Measurements from ENCODE around the gene BCAT1.
"Not testable (repeated sequence)": the region's sequence is repeated elsewhere in the genome, so short reads cannot be mapped to it uniquely, and the experiment has no call there.

Gene BCAT1

DNA sequence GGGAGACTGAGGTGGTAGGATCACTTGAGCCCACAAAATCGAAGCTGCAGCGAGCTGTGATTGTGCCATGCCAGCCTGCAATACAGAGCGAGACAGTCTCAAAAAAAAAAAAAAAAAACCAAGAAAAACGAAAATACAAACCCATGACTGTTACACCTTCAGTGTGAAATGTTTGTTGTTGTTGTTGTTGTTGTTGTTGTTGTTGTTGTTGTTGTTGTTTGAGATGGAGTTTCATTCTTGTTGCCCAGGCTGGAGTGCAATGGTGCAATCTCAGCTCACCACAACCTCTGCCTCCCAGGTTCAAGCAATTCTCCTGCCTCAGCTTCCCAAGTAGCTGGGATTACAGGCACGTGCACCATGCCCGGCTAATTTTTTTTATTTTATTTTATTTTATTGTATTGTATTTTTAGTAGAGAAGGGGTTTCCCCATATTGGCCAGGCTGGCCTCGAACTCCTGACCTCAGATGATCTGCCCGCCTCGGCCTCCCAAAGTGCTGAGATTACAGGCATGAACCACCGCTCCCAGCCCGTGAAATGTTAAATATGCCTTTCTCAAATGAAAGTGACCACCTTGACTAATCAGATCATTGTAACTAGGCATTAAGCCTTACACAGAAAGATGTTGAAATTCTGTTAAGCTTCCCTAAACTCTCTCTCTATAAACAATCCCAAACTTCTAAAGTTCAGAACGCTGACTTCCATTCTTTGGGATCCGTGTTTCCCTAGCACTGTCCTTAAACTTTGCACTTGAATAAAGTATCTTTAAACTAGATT lies 20.2 kb downstream of the BCAT1 start:
- H3K4me3 ChIP-seq (ENCODE audit: low read depth, low read length), result not testable (repeated sequence)

DNA sequence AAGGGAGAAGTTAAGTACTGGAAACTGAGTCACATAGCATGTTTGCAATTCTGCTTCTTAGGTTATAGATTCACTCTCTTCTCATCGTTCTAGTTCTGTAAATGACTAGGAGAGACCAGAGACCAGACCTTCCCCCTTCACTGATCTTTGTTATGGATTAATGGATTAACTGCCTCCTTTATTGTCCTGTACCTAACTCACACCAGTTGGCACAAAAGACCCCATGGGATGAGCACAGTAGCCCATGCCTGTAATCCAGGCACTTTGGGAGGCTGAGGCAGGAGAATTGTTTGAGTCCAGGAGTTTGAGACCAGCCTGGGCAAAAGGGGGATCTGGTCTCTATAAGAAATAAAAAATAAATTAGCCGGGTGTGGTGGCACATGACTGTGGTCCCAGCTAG lies 20.8 kb downstream of the BCAT1 start:
- H3K4me3 ChIP-seq (ENCODE audit: low read depth, low read length), result no peak overlapping the region

DNA sequence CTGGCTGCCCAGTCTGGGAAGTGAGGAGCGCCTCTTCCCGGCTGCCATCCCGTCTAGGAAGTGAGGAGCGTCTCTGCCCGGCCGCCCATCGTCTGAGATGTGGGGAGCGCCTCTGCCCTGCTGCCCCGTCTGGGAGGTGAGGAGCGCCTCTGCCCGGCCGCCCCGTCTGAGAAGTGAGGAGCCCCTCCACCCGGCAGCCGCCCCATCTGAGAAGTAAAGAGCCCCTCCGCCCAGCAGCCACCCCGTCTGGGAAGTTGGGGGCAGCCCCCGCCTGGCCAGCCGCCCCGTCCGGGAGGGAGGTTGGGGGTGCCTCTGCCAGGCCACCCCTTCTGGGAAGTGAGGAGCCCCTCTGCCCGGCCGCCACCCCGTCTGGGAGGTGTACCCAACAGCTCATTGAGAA lies 22.8 kb downstream of the BCAT1 start:
- not testable (repeated sequence) for H3K4me3 ChIP-seq (ENCODE audit: low read depth, low read length)

DNA sequence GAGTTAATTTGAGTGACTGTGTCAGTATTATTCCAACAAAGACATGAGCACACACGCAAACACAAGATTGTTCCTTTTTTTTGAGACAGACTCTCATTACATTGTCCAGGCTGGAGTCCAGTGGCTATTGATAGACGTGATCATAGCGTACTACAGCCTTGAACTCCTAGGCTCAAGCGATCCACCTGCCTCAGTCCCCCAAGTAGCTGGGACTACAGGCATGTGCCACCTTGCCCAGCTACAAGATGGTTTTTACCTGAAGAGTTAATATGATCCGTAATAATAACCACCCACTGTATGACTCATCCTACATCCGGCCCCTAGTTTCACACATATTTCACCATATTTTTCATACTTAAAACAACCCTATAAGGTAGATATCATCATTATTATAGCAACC lies 26.8 kb downstream of the BCAT1 start:
- H3K4me3 ChIP-seq (ENCODE audit: low read depth, low read length), result no peak overlapping the region

DNA sequence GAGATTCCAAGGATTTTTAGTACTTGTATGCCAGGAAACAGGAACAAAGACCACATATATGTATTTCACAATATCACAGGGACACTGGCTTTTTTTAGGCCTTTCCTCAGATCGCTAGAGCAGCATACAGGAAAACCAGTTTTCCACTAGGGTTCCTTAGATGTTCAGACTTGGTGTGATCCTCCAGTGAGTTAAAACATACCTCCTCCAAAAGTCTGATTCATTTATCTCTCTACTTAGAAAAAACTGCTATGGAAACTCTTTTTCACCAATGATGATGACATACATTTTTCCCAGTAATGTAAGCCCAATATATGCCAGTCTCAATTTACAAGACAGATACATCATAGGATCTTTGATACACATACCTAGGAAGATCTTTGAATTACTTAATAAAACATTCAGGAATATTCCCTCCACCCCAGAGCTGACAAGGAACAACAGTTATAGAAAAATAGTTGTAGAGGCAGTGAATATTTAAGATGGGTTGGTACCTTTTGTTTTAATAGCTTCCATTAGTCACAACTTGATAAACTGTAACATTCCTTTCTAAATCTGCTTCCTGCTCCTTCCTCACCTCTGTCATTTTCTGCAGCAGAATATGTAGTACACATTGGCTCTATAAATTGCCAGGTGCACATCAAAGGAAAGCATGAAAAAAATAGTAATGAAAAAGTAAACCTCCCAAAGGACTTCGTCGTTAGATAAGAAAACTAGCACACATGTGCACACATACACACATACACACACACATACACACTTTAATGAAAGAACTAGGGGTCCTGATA lies 27.5 kb downstream of the BCAT1 start:
- H3K4me3 ChIP-seq (ENCODE audit: low read depth, low read length), result no peak overlapping the region

DNA sequence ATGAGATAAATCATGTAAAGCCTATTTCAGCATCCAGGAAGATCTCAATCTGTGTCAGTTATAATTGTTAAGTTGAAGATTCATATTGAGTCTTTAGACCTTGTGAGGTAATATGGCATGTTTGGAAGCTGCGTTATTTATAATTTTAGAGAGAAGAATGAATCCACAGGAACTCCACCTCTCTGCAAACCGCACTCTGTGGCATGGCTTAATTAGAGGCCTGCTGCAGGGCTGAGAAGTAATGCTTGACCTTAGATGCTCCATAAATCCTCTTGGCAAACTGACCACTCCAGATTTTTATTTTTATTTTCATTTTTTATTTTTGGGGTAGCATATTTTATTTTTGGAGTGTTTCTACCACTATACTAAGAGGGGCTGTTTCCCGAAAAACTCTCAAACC lies 28.8 kb downstream of the BCAT1 start:
- H3K4me3 ChIP-seq (ENCODE audit: low read depth, low read length), result no peak overlapping the region

DNA sequence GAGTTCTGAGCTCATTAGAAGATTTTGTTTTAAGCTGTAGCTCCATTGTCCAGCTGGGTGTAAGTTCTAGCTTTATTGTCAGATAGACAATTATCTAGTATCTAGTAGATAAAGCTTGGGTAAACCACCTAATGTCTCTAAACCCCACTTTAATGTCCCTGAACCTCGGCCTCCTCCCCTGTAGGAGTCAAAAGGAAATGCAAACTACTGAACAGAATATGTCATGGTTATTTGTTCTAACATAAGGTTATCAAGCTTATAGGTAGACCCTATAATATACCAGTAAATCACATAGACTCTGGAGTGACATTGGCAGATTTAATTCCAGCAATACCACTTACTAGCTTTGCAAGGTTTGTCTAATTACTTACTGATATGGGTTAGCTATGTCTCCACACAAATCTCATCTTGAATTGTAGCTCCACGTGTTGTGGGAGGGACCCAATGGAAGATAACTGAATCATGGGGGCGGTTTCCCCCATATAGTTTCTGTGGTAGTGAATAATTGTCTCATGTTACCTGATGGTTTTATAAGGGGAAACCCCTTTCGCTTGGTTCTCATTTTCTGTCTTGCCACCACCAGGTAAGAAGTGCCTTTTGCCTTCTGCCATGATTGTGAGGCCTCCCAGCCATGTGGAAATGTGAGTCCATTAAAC lies 29.4 kb downstream of the BCAT1 start:
- no peak overlapping the region for H3K4me3 ChIP-seq (ENCODE audit: low read depth, low read length)

DNA sequence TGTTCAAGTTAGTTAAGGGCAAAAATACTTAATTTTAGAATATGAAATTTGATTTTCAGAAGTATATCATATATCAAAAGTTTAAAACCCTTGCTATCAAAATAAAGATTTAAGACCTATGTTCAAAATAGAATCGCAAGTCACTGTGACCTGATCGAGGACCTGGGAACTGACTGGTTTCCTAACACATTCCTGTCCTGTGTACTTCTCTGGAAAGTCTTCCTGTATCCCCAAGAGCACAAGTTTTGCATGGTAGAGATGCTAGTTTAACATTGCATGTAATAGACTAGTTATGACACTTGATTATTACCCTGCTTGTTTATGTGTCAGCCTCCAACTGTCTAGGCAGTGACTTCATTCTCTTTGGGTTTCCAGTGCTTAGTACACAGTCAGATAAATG lies 30.3 kb downstream of the BCAT1 start:
- no peak overlapping the region for H3K4me3 ChIP-seq (ENCODE audit: low read depth, low read length)

DNA sequence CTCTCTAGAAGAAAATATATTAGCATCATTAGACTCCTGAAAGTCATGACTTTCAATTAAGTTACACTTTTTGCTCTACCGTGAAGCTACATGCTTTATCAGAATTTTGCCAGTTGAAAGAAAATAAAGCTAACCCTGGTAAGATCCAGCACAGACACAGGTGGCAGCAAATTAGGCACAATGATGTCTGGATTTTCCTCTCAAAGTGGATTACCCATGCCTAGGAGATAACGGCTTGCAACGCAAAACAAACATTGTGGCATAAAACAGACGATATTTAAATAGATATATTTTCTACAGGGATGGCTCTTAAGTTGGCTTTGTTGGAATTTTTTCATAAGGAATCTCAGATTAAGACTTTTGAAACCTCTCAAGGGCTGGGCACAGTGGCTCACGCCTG lies 33.4 kb downstream of the BCAT1 start:
- no peak overlapping the region for H3K4me3 ChIP-seq (ENCODE audit: low read depth, low read length)

DNA sequence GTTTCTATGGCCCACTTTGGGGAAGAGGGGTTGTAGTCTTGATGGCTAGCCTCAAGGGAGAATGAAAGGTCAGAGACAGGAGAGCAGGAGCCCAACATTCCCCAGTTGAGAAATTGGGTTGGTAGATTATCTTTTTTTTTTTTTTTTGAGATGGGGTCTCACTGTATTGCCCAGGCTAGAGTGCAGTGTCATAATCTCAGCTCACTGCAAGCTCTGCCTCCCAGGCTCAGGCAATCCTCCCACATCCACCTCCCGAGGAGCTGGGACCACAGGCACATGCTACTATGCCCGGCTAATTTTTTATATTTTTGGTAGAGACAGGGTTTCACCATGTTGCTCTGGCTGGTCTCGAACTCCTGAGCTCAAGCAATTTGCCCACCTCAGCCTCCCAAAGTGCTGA lies 34.9 kb downstream of the BCAT1 start:
- H3K4me3 ChIP-seq (ENCODE audit: low read depth, low read length), result no peak overlapping the region

DNA sequence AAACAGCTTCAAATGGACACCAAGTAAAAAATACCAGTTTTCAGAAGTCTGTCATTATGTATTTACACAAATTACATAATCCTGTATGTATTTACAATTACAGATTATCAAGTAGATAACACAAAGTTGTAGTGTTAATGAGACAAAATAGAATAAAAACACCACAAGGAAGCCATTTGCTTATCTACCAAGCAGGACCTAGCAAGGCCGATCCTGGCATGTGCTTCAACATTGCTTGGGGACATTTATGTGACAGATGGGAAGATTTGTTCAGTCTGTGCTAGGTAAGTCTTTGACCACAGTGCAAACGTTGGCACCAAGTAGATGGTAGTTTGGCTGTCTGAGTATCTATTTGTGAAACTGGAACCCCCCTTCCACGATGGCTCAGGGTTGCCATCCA lies 35.8 kb downstream of the BCAT1 start:
- H3K4me3 ChIP-seq (ENCODE audit: low read depth, low read length), result no peak overlapping the region

DNA sequence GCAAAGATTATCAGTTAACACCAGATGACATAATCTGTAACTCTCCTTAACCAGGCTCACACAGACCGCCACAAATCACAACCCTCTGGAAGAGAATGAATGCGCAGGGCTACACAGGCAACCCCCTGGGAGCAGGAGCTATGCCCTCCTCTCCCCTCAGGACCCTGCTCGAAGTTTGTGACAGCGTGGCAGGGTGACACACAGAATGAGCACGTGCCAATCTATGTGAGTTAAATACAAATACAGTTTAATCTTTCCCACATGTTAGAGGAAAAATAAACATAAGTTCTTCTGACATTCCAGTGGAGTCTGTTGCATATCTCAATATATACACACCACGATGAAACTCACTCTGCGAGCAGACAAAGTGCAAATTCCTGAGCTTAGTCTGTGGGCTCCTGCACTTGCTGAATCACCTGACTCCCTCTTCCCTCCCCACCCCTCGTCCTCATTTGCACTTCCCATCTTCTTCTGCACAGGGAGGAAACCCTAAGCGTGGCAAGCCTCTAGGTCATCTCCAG lies 37.6 kb downstream of the BCAT1 start:
- H3K4me3 ChIP-seq (ENCODE audit: low read depth, low read length), result no peak overlapping the region

DNA sequence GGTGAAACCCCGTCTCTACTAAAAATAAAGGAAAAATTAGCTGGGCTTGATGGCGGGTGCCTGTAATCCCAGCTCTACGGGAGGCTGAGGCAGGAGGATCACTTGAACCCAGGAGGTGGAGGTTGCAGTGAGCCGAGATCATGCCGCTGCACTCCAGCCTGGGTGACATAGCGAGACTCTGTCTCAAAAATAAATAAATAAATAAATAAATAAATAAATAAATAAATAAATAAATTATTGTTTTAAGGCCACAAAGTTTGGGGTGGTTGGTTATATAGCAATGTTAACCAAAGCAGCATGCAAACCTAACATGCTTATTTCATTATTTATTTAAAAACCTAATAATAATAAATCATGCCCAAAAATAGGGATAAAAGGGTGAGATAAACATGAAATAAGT lies 38.7 kb downstream of the BCAT1 start:
- not testable (repeated sequence) for H3K4me3 ChIP-seq (ENCODE audit: low read depth, low read length)

DNA sequence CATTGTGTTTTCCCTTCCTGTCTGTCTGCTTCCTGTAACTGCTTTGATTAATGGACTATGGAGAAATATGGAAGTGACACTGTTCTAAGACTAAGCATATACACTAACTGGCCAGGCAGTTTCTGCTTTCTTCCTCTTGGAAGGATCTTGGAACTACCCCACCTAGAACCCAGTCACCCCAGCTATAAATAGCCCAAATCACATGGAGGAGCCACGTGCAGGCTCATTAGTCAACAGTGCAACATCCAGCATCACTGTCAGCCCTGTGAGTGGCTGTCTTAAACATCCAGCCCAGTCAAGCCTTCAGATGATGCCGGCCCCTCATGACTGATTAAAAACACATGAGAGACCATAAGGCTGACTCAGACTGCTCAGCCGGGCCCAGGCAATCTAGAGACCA lies 39.2 kb downstream of the BCAT1 start:
- no peak overlapping the region for H3K4me3 ChIP-seq (ENCODE audit: low read depth, low read length)

DNA sequence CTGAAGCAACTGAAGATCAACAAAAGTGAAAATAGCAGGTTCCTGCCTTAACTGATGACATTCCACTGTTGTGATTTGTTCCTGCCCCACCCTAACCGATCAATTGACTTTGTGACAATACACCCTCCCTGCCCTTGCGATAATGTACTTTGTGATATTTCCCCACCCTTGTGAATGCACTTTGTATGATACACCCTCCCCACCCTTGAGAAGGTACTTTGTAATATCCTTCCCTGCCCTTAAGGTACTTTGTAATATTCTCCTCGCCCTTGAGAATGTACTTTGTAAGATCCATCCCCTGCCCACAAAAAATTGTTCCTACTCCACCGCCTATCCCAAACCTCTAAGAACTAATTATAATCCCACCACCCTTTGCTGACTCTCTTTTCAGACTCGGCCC lies 41.4 kb downstream of the BCAT1 start:
- H3K4me3 ChIP-seq (ENCODE audit: low read depth, low read length), result no peak overlapping the region

DNA sequence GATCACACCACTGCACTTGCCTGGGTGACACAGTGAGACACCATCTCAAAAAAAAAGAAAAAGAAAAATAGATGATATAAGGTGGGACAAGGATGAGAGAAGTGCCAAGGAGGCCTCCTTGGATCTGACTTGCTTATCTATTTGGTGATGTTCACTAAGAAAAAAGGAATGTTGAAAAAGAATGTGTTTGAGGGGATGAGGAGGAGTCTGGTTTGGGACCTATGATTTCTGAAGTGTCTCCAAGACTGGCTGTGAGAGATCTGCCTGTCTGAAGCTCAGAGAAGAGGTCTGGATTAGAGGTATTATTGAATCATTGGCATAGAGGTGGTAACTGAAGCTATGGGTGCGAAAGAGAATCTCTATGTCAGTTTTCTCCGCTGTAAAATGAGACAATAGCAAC lies 42.8 kb downstream of the BCAT1 start:
- H3K4me3 ChIP-seq (ENCODE audit: low read depth, low read length), result no peak overlapping the region

DNA sequence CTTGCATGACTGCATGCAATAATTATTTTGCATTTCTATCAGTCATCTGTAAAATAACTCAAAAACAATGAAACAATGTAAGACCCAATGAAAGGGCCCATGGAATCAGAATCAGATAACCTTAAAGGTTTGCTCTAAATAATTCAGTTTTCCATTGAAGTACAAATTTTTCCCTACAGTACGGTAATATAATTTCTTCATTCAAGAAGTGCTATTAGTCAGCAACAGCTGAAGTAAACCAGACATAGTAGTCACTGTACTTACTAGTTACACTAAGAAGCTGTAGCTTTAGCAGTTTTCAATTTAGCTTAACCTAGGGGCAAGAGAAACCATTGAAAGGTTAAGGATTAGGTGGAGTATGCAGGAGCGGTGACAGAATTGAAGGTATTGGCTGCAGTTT lies 43.5 kb downstream of the BCAT1 start:
- H3K4me3 ChIP-seq (ENCODE audit: low read depth, low read length), result no peak overlapping the region

DNA sequence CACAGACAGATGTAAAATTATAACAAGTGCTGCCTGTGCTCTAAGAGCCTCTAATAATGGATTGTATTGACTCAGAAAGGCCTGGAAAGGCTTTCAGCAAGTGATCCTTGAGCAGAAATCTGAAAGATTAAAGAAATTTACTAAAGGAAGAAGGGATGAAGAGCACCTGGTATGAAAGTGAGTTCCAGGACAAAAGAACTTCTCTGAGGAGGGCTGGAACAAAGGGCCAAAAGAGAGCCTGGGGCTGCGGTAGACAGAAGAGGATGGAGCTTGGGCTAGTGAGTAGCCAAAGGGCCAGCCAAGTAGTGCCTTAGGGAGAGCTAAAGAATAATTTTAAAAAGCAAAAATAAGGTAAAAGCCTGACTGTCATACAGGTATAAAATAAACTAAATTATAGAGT lies 44.0 kb downstream of the BCAT1 start:
- H3K4me3 ChIP-seq (ENCODE audit: low read depth, low read length), result no peak overlapping the region

DNA sequence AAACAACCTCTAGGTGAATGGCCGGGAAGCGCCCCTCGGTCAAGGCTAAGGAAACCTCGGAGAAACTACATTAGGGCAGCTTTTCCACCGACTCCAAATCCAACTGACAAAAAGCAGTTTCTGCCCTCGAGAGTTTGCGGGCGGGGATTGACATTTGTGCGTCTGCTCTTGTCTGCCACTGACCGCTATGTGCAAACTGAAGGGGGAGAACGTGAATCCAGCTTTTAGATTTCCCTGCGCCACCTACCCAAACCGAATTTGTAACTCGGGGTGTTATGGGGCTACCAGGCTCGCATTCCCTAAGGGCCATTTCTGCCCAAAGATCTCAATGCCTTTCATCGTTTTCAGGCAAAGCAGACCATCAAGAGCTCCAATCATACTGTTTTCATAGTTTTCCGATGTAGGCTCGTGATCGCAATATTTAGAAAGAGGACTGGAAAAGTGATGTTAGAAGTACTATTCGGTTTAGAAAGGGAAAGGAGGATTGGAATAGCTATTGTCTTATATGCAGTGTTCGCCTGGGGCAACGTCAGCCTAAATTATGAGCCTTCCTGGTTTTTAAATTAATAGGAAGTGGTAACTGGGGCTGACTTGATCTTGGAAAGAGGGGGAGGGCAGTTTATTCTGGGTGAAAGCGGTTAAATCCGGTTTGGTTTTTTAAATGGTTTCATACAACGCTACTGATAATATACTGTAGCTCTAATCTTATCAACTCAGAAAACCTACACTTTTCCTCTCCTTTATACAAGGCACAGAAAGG lies 45.4 kb downstream of the BCAT1 start:
- H3K4me3 ChIP-seq (ENCODE audit: low read depth, low read length), result peak overlapping the region; percentile 62

DNA sequence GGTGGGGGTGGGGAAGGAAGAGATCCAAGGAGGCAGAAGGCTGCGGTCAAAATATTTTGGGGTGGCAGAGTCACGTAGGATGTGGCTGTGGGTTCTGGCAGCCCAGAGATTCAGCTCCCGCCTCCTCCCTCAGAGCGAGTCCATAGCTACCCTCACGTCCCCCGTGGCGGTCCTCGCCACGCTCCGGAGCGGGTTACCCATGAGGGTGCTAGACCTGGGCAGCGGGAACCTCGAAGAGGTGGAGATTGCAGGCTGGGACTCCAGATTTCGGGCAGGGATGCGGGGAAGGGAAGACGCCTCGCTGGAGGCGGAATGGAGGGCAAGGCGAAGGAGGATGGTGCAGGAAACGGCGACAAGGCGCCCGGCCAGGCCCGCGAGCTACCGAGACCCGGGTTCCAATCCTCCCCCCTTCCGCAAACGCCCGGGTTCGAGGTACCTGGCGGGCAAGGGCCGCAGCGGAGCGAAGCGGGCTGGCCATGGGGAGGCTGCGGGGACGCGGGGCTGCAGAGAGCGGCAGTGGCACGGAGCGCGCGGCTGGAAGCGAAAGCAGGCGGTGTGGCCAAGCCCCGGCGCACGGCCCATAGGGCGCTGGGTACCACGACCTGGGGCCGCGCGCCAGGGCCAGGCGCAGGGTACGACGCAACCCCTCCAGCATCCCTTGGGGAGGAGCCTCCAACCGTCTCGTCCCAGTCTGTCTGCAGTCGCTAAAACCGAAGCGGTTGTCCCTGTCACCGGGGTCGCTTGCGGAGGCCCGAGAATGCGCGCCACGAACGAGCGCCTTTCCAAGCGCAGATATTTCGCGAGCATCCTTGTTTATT lies 46.2 kb downstream of the BCAT1 start:
- peak overlapping the region; percentile 62 for H3K4me3 ChIP-seq (ENCODE audit: low read depth, low read length)
